DLD1 (cell line): ENCODE data around the gene DAGLB.
"Not testable (repeated sequence)": the region's sequence is repeated elsewhere in the genome, so short reads cannot be mapped to it uniquely, and the experiment has no call there.

ENCODE experiments used
- in situ Hi-C: cut with HindIII; loops from 2 replicates; pipeline ENCODE4 v1.10.0; 2017; ENCODE audit warnings: low sequenced_read_pairs

DAGLB gene

GRCh38 chr7:6401536-6401935 lies 46.2 kb downstream of the DAGLB start:
- in situ Hi-C loops = no loop called here

GRCh38 chr7:6400243-6401105 lies 47.3 kb downstream of the DAGLB start:
- in situ Hi-C loops = not testable (repeated sequence)

- in situ Hi-C loops = no loop called here
Measured at GRCh38 chr7:6399351-6399750, 48.4 kb downstream of the DAGLB start.

GRCh38 chr7:6398943-6399342 lies 48.8 kb downstream of the DAGLB start:
- in situ Hi-C loops = no loop called here

- in situ Hi-C loops = not testable (repeated sequence)
Measured at GRCh38 chr7:6397759-6398495, 49.8 kb downstream of the DAGLB start.

- in situ Hi-C loops = no loop called here
Measured at GRCh38 chr7:6395898-6396595, 51.7 kb downstream of the DAGLB start.

GRCh38 chr7:6394114-6394513 lies 53.6 kb downstream of the DAGLB start:
- in situ Hi-C loops = no loop called here

- in situ Hi-C loops = no loop called here
Measured at GRCh38 chr7:6393667-6394056, 54.1 kb downstream of the DAGLB start.

- in situ Hi-C loops = no loop called here
Measured at GRCh38 chr7:6392712-6393666, 54.8 kb downstream of the DAGLB start.

GRCh38 chr7:6389728-6390127 lies 58.0 kb downstream of the DAGLB start:
- in situ Hi-C loops = no loop called here

GRCh38 chr7:6387734-6388294 lies 59.9 kb downstream of the DAGLB start:
- in situ Hi-C loops = no loop called here

GRCh38 chr7:6386779-6387178 lies 61.0 kb downstream of the DAGLB start:
- in situ Hi-C loops = no loop called here

- in situ Hi-C loops = no loop called here
Measured at GRCh38 chr7:6385909-6386560, 61.7 kb downstream of the DAGLB start.

GRCh38 chr7:6385110-6385781 lies 62.5 kb downstream of the DAGLB start:
- in situ Hi-C loops = no loop called here

- in situ Hi-C loops = no loop called here
Measured at GRCh38 chr7:6384327-6384726, 63.4 kb downstream of the DAGLB start.

- in situ Hi-C loops = no loop called here
Measured at GRCh38 chr7:6382817-6383216, 64.9 kb downstream of the DAGLB start.

- in situ Hi-C loops = not testable (repeated sequence)
Measured at GRCh38 chr7:6381846-6382245, 65.9 kb downstream of the DAGLB start.

GRCh38 chr7:6380310-6381095 lies 67.3 kb downstream of the DAGLB start:
- in situ Hi-C loops = no loop called here
